GM19395 (cell line): ENCODE data around the gene TRIO.
"Not testable (repeated sequence)": the region's sequence is repeated elsewhere in the genome, so short reads cannot be mapped to it uniquely, and the experiment has no call there.

Source experiments
- ATAC-seq: cut with Tn5 transposase; IDR thresholded peaks from one replicate; pipeline ENCODE4 v1.9.1; 2021; ENCODE audit warnings: mild to moderate bottlenecking, moderate library complexity; ENCODE audit not compliant: unreplicated experiment

The TRIO gene

GRCh38 chr5:14142827-14143545 is at the start of gene TRIO:
Gene TRIO (plus strand): TSS chr5:14143342. CDS start chr5:14143726, 384 bp downstream.
- ATAC-seq: peak; percentile 48

GRCh38 chr5:14097380-14097779 is 45.8 kb upstream of the TRIO start:
- not testable (repeated sequence) for ATAC-seq

- ATAC-seq: no peak
Observed at GRCh38 chr5:14097998-14098471, 45.1 kb upstream of the TRIO start.

- ATAC-seq: no peak
Observed at GRCh38 chr5:14100281-14100680, 42.9 kb upstream of the TRIO start.

- ATAC-seq: no peak
Observed at GRCh38 chr5:14101922-14102321, 41.2 kb upstream of the TRIO start.

- ATAC-seq: no peak
Observed at GRCh38 chr5:14102666-14103065, 40.5 kb upstream of the TRIO start.

GRCh38 chr5:14105718-14106410 is 37.3 kb upstream of the TRIO start:
- no peak for ATAC-seq

GRCh38 chr5:14107536-14107935 is 35.6 kb upstream of the TRIO start:
- no peak for ATAC-seq

- ATAC-seq: peak; percentile 82
Observed at GRCh38 chr5:14108170-14108996, 34.8 kb upstream of the TRIO start.

- ATAC-seq: peak; percentile 94
Observed at GRCh38 chr5:14109041-14109747, 33.9 kb upstream of the TRIO start.

GRCh38 chr5:14109771-14110170 is 33.4 kb upstream of the TRIO start:
- no peak for ATAC-seq

- ATAC-seq: no peak
Observed at GRCh38 chr5:14110196-14110595, 32.9 kb upstream of the TRIO start.

- ATAC-seq: no peak
Observed at GRCh38 chr5:14110680-14111079, 32.5 kb upstream of the TRIO start.

GRCh38 chr5:14112998-14113652 is 30.0 kb upstream of the TRIO start:
- no peak for ATAC-seq

GRCh38 chr5:14114615-14115251 is 28.4 kb upstream of the TRIO start:
- ATAC-seq: no peak

GRCh38 chr5:14115323-14115895 is 27.7 kb upstream of the TRIO start:
- no peak for ATAC-seq

- no peak for ATAC-seq
Observed at GRCh38 chr5:14118551-14119320, 24.4 kb upstream of the TRIO start.

- no peak for ATAC-seq
Observed at GRCh38 chr5:14120176-14120575, 23.0 kb upstream of the TRIO start.

- ATAC-seq: no peak
Observed at GRCh38 chr5:14121552-14121951, 21.6 kb upstream of the TRIO start.
